ENCODE measurements around the gene GID8. TPM values are rescaled to one million over a fixed set of nuclear protein-coding genes. Genes with fewer than 3 reads are reported as not detected.
A peak's percentile ranks its signal among the peaks of the same experiment; 100 is the strongest.

Gene GID8
- 30.7 and 33.7 TPM in 2 replicates for total RNA-seq

- peak; percentile 61 to 71 for DNase-seq (ENCODE audit: low read depth in 2 of 2)
These were observed at the start of gene GID8 for GRCh38 chr20:62938105-62938888. GID8 (plus strand) TSS chr20:62938147; CDS start chr20:62941503, 3,356 bp downstream.

- no peak for DNase-seq (ENCODE audit: low read depth in 2 of 2)
These were observed 49.5 kb upstream of the GID8 start for GRCh38 chr20:62888406-62888805.

GRCh38 chr20:62888910-62889309, 49.0 kb upstream of the GID8 start:
- no peak for DNase-seq (ENCODE audit: low read depth in 2 of 2)

- no peak for DNase-seq (ENCODE audit: low read depth in 2 of 2)
These were observed 48.5 kb upstream of the GID8 start for GRCh38 chr20:62889411-62889810.

- no peak for DNase-seq (ENCODE audit: low read depth in 2 of 2)
These were observed 48.1 kb upstream of the GID8 start for GRCh38 chr20:62889871-62890270.

- DNase-seq (ENCODE audit: low read depth in 2 of 2) = no peak
These were observed 47.5 kb upstream of the GID8 start for GRCh38 chr20:62890444-62890843.

- peak in 1 of 2 donors; percentile 72 for DNase-seq (ENCODE audit: low read depth in 2 of 2)
These were observed 46.8 kb upstream of the GID8 start for GRCh38 chr20:62891111-62891510.

GRCh38 chr20:62892348-62893304, 45.3 kb upstream of the GID8 start:
- no peak for DNase-seq (ENCODE audit: low read depth in 2 of 2)

- DNase-seq (ENCODE audit: low read depth in 2 of 2) = no peak
These were observed 44.2 kb upstream of the GID8 start for GRCh38 chr20:62893700-62894099.

GRCh38 chr20:62894261-62894660, 43.7 kb upstream of the GID8 start:
- DNase-seq (ENCODE audit: low read depth in 2 of 2) = no peak

GRCh38 chr20:62895539-62895938, 42.4 kb upstream of the GID8 start:
- no peak for DNase-seq (ENCODE audit: low read depth in 2 of 2)

GRCh38 chr20:62896526-62896925, 41.4 kb upstream of the GID8 start:
- DNase-seq (ENCODE audit: low read depth in 2 of 2) = no peak

GRCh38 chr20:62897666-62898065, 40.3 kb upstream of the GID8 start:
- no peak for DNase-seq (ENCODE audit: low read depth in 2 of 2)

GRCh38 chr20:62898093-62898964, 39.6 kb upstream of the GID8 start:
- no peak for DNase-seq (ENCODE audit: low read depth in 2 of 2)

- no peak for DNase-seq (ENCODE audit: low read depth in 2 of 2)
These were observed 38.8 kb upstream of the GID8 start for GRCh38 chr20:62898970-62899632.

- peak; percentile 25 to 60 for DNase-seq (ENCODE audit: low read depth in 2 of 2)
These were observed 38.3 kb upstream of the GID8 start for GRCh38 chr20:62899633-62900051.

- DNase-seq (ENCODE audit: low read depth in 2 of 2) = peak; percentile 76 to 84
These were observed 37.8 kb upstream of the GID8 start for GRCh38 chr20:62900052-62900691.

- peak; percentile 21 to 25 for DNase-seq (ENCODE audit: low read depth in 2 of 2)
These were observed 37.0 kb upstream of the GID8 start for GRCh38 chr20:62900692-62901584.

- no peak for DNase-seq (ENCODE audit: low read depth in 2 of 2)
These were observed 36.1 kb upstream of the GID8 start for GRCh38 chr20:62901891-62902290.
